Erythroblast (primary cell): ENCODE measurements around the gene SLC35F3.

Source experiments
- GATA1 ChIP-seq: IDR thresholded peaks from 2 replicates; pipeline ENCODE4 v1.6.1; 2011; ENCODE audit warnings: low read depth, mild to moderate bottlenecking, control low read depth, low read length, moderate library complexity
- POLR2A ChIP-seq: IDR thresholded peaks from 2 replicates; pipeline ENCODE4 v1.6.1; 2011; ENCODE audit warnings: mild to moderate bottlenecking, low read length

DNA sequence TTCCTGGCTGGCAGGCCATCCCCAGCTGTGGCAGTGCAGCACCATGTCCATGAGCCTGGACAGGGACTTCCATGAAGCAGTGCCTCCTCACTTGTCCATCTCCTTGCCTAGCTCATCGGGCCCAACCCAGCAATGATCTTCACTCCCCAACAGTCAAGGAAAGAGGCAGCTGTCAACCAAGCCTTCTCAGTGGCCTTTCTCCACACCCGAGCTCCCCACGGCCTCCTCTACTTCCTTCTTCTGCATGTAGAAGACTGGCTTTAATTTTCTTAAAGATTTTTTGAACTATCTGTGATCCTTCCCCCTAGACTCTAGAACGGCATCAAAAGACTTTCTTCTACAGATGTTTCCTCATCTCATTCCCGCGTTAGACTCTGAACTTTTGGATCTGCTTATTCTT, 403.2 kb downstream of the SLC35F3 start:
- TF ChIP-seq POLR2A = no peak
- TF ChIP-seq GATA1 = no peak
